HepG2 (cell line): ENCODE measurements around the gene TALDO1. TPM values are rescaled to one million over a fixed set of nuclear protein-coding genes. Genes with fewer than 3 reads are reported as not detected.
A peak's percentile ranks its signal among the peaks of the same experiment; 100 is the strongest.

ENCODE experiments used
- ATAC-seq: fragments of 200-7000 bp; cut with Tn5 transposase; 3 replicates; pipeline ENCODE4 v1.9.1; 2020; ENCODE audit warnings: mild to moderate bottlenecking, moderate library complexity
- BruUV-seq: library from RNA; stranded (reverse); fragments of 400-500 nt; replicated peaks from 2 replicates; lab custom pipeline; 2021; lab: Mats Ljungman, UMichigan
- CTCF ChIA-PET: fragments of 300-600 bp; formaldehyde crosslinking; extraction: SDS; loops from one replicate; lab custom pipeline; 2021; ENCODE audit warnings: low total read pairs, inconsistent platforms, low intra/inter-chr PET ratio; lab: Yijun Ruan, JAX
- POLR2A ChIA-PET: fragments of 350-600 bp; sonication (Branson Sonifier 250); formaldehyde crosslinking; loops from one replicate; lab custom pipeline; 2020; ENCODE audit warnings: antibody characterized with exemption, inconsistent platforms; lab: Yijun Ruan, JAX
- DNase-seq: peaks from one replicate; pipeline ENCODE4 v3.0.0-alpha.2; 2015; ENCODE audit warnings: low spot score
- FAIRE-seq: peaks from 3 replicates; lab custom pipeline; 2011; peaks lifted over from hg19 to GRCh38; lab: Jason Lieb, UNC
- H2AFZ ChIP-seq: one replicate; pipeline ENCODE4 v1.6.1; 2011; ENCODE audit warnings: low read length, inconsistent platforms
- H3K27ac ChIP-seq: fragments of 300-600 bp; 3 replicates; pipeline ENCODE4 v1.8.0; 2011; ENCODE audit warnings: mixed run types, mild to moderate bottlenecking, mixed read lengths, low read length, inconsistent platforms; ENCODE audit not compliant: insufficient read depth; ENCODE audit errors: extremely low read length
- H3K27me3 ChIP-seq, 2 experiments: fragments of 200-600 bp in 1 of 2; 2 replicates in 1 of 2; 3 replicates in 1 of 2; pipeline versions ENCODE4 v1.6.0 to v1.8.0; 2011; ENCODE audit warnings: low read length in 2 of 2, mild to moderate bottlenecking in 2 of 2, moderate library complexity in 2 of 2, inconsistent platforms in 1 of 2; ENCODE audit not compliant: insufficient read depth in 2 of 2, control insufficient read depth in 1 of 2
- H3K36me3 ChIP-seq, 2 experiments: fragments of 200-600 bp in 1 of 2; replicated peaks in 1 of 2; 2 replicates in 1 of 2; 3 replicates in 1 of 2; pipeline versions ENCODE4 v1.5.1 to v1.8.0; 2011; ENCODE audit warnings: low read length in 2 of 2, inconsistent platforms in 1 of 2; ENCODE audit not compliant: insufficient read depth in 2 of 2, control insufficient read depth in 1 of 2
- H3K4me1 ChIP-seq: 2 replicates; pipeline ENCODE4 v1.5.1; 2012; ENCODE audit warnings: low read length, inconsistent platforms; ENCODE audit not compliant: insufficient read depth
- H3K4me2 ChIP-seq: 2 replicates; pipeline ENCODE4 v1.6.0; 2011; ENCODE audit warnings: low read depth, low read length, inconsistent platforms
- H3K4me3 ChIP-seq, 3 experiments: fragments of 200-600 bp in 1 of 3; sonication (generic), shearing (Covaris generic) in 1 of 3; replicated peaks in 1 of 3; 2 replicates each; pipeline ENCODE4 v1.5.1; 2011 to 2016; ENCODE audit warnings: low read length in 3 of 3, inconsistent platforms in 2 of 3, low read depth in 2 of 3, mild to moderate bottlenecking in 2 of 3, control low read depth in 1 of 3, mixed read lengths in 1 of 3; ENCODE audit not compliant: insufficient read depth in 1 of 3
- H3K79me2 ChIP-seq: one replicate; pipeline ENCODE4 v1.6.1; 2011; ENCODE audit warnings: low read length, inconsistent platforms; ENCODE audit not compliant: insufficient read depth
- H3K9ac ChIP-seq: 2 replicates; pipeline ENCODE4 v1.6.0; 2011; ENCODE audit warnings: mild to moderate bottlenecking, low read depth, low read length, inconsistent platforms; ENCODE audit not compliant: insufficient read depth
- H3K9me3 ChIP-seq: 2 replicates; pipeline ENCODE4 v1.5.1; 2012; ENCODE audit warnings: mild to moderate bottlenecking, low read length
- H4K20me1 ChIP-seq: 2 replicates; pipeline ENCODE4 v1.6.0; 2011; ENCODE audit warnings: inconsistent platforms, mild to moderate bottlenecking, low read length, moderate library complexity; ENCODE audit not compliant: insufficient read depth
- AGO2 ChIP-seq: fragments of 200-400 bp; formaldehyde crosslinking; optimal IDR thresholded peaks from 2 replicates; pipeline ENCODE3; 2017; ENCODE audit warnings: mild to moderate bottlenecking, low read depth, low read length, moderate library complexity
- FIP1L1 ChIP-seq: fragments of 200-400 bp; formaldehyde crosslinking; IDR thresholded peaks from 2 replicates; pipeline ENCODE4 v1.6.1; 2018; ENCODE audit warnings: low read depth, mild to moderate bottlenecking, low read length, moderate library complexity, borderline replicate concordance; ENCODE audit not compliant: insufficient read depth
- KDM2A ChIP-seq: sonication (generic); formaldehyde crosslinking; IDR thresholded peaks from 2 replicates; pipeline ENCODE4 v1.4.0; 2020; ENCODE audit warnings: low read depth, missing genetic modification reagents, borderline replicate concordance
- SMARCE1 ChIP-seq: fragments of 450-650 bp; IDR thresholded peaks from 2 replicates; pipeline ENCODE4 v1.6.1; 2017; ENCODE audit warnings: borderline replicate concordance
- ZNF143 ChIP-seq: sonication (generic); formaldehyde crosslinking; IDR thresholded peaks from 2 replicates; pipeline ENCODE4 v1.4.0; 2020; ENCODE audit warnings: missing genetic modification reagents
- WGBS: methylation state at CpG from one replicate; pipeline ENCODE4 v1.1.6; 2017; ENCODE audit warnings: low lambda C conversion rate; 5-methylcytosine and 5-hydroxymethylcytosine counted together
- in situ Hi-C: cut with HindIII; loops from 2 replicates; pipeline ENCODE4 v1.10.0; 2017; ENCODE audit warnings: low pct_unique_long_range_greater_than_20kb; ENCODE audit not compliant: extremely low pct_ligation_motif_present
- intact Hi-C: fragments of 100-400 bp; cut with micrococcal nuclease; formaldehyde crosslinking; loops from one replicate; pipeline ENCODE4 v1.10.0; 2022; ENCODE audit not compliant: unreplicated experiment
- polyA plus RNA-seq, 8 experiments: library from polyadenylated mRNA; depleted of rRNA in 3 of 8; stranded (reverse) in 7 of 8; unstranded in 1 of 8; fragments of >200 nt; fragmentation: Illumina TruSeq in 4 of 8; extraction: Trizol in 4 of 8; gene quantifications; 2 replicates each; pipeline versions ENCODE4 v1.2.1 to v1.2.3, GENCODE V29; 2011 to 2016; ENCODE audit warnings: low read depth in 4 of 8, missing spikeins in 1 of 8, mixed read lengths in 1 of 8; ENCODE audit not compliant: insufficient read depth in 1 of 8
- total RNA-seq, 5 experiments: library from RNA; depleted of rRNA; stranded (reverse); fragments of >200 nt; fragmentation: Illumina TruSeq; extraction: Trizol; gene quantifications; 2 replicates each; pipeline ENCODE4 v1.2.3, GENCODE V29; 2016; ENCODE audit warnings: low read depth in 1 of 5
- TF ChIP-seq, protein P1 (sequence below): sonication (generic); formaldehyde crosslinking; IDR thresholded peaks from 2 replicates; pipeline ENCODE4 v1.5.1; 2020; ENCODE audit warnings: mild to moderate bottlenecking, missing genetic modification reagents, moderate library complexity

TALDO1 gene
- total and polyA plus RNA-seq, 2 of the 13 experiments (the other 11 are each of a cell fraction or from before 2014, with no cell fraction given), result 107 to 240 TPM

DNA sequence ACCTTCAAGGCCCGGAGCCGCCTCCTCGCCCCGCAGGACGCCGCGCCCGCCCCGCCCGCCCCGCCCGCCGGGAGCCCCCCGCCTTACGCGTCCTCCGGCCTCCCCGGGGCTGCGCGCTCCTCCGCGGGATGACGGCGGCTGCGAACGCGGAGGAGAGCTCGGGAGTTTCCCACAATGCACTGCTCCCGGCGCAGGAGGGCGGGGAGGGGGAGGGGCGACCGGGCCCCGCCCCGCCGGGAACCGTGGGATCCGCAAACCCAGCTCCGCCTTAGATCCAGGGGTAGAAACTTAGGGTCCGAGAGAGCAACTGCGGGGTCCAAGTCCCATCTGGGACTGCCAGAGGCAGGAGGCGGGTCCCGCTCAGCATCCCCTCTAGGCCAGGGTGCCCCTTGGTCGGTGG, 42.7 kb downstream of the TALDO1 start, which contains the start of gene CEND1:
Gene CEND1 (minus strand): TSS at position 148 of the 400 bp plus-strand sequence. CDS start 1,514 bp downstream, outside the sequence.
- Histone ChIP-seq H3K27ac (no peak within 1 kb of the TSS), H3K9me3 (no peaks in the 10 kb centered on the region), H3K4me3 (peak within 1 kb of the TSS in 1 of 3 experiments; percentile 43; a peak in 1 of 6 replicates), H3K4me2 (peak within 1 kb of the TSS; percentile 51), H3K36me3 (no peaks in the 10 kb centered on the region; a peak in 1 of 5 replicates), H3K27me3 (peaks cover 0 to 2% of the 10 kb centered on the region in 2 experiments; a peak in 1 of 5 replicates), H3K79me2 (no peaks in the 10 kb centered on the region)
- CTCF ChIA-PET, result no interaction called here
- intact Hi-C loops, result no loop called here
- no peak for ATAC-seq
- FAIRE-seq, result no peak
- no peak for TF ChIP-seq SMARCE1
- peak; percentile 68 for TF ChIP-seq ZNF143
- 0 out of 2 replicates have a peak, but pooled peaks have one; percentile 40 for TF ChIP-seq KDM2A (CRISPR knock-in tag)
- TF ChIP-seq, protein P1, sequence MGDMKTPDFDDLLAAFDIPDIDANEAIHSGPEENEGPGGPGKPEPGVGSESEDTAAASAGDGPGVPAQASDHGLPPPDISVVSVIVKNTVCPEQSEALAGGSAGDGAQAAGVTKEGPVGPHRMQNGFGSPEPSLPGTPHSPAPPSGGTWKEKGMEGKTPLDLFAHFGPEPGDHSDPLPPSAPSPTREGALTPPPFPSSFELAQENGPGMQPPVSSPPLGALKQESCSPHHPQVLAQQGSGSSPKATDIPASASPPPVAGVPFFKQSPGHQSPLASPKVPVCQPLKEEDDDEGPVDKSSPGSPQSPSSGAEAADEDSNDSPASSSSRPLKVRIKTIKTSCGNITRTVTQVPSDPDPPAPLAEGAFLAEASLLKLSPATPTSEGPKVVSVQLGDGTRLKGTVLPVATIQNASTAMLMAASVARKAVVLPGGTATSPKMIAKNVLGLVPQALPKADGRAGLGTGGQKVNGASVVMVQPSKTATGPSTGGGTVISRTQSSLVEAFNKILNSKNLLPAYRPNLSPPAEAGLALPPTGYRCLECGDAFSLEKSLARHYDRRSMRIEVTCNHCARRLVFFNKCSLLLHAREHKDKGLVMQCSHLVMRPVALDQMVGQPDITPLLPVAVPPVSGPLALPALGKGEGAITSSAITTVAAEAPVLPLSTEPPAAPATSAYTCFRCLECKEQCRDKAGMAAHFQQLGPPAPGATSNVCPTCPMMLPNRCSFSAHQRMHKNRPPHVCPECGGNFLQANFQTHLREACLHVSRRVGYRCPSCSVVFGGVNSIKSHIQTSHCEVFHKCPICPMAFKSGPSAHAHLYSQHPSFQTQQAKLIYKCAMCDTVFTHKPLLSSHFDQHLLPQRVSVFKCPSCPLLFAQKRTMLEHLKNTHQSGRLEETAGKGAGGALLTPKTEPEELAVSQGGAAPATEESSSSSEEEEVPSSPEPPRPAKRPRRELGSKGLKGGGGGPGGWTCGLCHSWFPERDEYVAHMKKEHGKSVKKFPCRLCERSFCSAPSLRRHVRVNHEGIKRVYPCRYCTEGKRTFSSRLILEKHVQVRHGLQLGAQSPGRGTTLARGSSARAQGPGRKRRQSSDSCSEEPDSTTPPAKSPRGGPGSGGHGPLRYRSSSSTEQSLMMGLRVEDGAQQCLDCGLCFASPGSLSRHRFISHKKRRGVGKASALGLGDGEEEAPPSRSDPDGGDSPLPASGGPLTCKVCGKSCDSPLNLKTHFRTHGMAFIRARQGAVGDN (CRISPR knock-in tag), result peak; percentile 2; the same call in 1 of the 2 replicates
- peak; percentile 2 for TF ChIP-seq AGO2
- no peak for TF ChIP-seq FIP1L1
- TF ChIP-seq, all 625 proteins: peak for 4
- Histone ChIP-seq H3K9ac (peak within 1 kb of the TSS; percentile 4; the same call in 1 of the 2 replicates), H3K4me1 (peaks cover 21% of the 10 kb centered on the region), H2AFZ (no peak within 1 kb of the TSS), H4K20me1 (no peaks in the 10 kb centered on the region)
- WGBS, result 38% methylated on average over 18 of the region's 44 CpGs
- in situ Hi-C loops, result no loop called here
- POLR2A ChIA-PET, result interaction anchor here (0.5 to 1.3 kb wide), 3 partner anchors 12 to 19 kb away, joined by 3 to 4 read pairs (median 3); partner anchors contain the start of gene RPLP2
- no peak for DNase-seq
- no TSS peak for BruUV-seq
